ENCODE data around the gene SF3B6.
"Not testable (repeated sequence)": the region's sequence is repeated elsewhere in the genome, so short reads cannot be mapped to it uniquely, and the experiment has no call there.

SF3B6 gene

DNA sequence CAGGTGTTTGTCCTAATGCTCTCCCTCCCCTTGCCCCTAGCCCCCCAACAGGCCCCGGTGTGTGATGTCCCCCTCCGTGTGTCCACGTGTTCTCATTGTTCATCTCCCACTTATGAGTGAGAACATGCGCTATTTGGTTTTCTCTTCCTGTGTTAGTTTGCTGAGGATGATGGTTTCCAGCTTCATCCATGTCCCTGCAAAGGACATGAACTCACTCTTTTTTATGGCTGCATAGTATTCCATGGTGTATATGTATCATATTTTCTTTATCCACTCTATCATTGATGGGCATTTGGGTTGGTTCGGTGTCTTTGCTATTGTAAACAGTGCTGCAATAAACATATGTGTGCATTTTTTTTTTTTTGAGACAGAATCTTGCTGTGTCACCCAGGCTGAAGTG is 17.1 kb upstream of the SF3B6 start:
- not testable (repeated sequence) for DNase-seq (ENCODE audit: low read depth)

DNA sequence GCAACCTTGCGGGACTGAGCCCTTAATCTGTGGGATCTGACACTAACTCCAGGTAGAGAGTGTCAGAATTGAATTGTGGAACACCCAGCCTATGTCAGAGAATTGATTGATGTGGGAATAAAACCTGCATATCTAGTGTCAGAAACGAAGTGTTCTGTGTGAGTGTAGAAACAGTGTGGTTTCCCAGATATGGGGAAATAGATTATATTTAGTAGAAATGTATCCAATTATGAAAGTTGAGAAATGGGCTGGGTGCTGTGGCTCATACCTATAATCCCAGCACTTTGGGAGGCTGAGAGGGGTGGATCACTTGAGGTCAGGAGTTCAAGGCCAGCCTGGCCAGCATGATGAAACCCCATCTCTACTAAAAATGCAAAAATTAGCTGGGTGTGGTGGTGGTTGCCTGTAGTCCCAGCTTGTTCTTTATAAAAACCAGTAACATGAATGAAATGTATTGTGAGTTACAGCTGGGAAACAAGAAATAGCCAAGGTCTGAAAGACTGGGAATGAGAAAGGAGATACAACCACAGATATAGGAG is 12.8 kb upstream of the SF3B6 start:
- DNase-seq (ENCODE audit: low read depth): no peak

DNA sequence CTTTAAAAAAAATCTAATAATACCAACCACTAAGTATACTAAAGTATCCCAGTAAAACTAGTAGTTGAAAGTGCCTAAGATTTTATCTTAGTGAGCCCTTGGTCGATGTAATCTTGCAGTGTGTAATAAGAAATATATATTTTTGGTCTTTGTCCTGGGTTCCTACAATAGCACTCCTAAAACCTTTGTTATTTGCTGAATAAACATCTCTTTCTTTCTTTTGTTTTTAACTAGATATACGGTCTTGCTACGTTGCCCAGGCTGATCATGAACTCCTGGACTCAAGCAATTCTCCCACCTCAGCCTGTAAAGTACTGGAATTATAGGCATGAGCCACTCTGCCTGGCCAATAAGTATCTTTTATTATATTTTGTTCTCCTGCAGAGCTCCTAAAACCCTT is 10.9 kb upstream of the SF3B6 start:
- no peak for DNase-seq (ENCODE audit: low read depth)

DNA sequence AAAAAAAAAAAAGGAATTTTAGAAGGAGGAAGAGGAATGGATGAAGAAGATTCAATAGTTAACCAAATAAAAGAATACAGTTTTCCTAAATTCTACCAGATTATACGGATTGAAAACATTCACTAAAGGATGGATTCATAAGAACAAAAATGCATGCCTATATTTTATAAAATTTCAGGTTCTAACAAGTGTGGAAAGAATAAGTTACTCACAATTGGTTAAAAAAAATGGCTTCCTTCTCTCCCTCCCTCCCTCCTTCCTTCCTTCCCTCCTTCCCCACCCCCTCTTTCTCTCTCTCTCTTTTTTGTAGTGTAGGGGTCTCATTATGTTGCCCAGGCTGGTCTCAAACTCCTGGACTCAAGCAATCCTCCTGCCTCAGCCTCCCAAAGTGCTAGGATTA is 10.1 kb upstream of the SF3B6 start:
- DNase-seq (ENCODE audit: low read depth): no peak

DNA sequence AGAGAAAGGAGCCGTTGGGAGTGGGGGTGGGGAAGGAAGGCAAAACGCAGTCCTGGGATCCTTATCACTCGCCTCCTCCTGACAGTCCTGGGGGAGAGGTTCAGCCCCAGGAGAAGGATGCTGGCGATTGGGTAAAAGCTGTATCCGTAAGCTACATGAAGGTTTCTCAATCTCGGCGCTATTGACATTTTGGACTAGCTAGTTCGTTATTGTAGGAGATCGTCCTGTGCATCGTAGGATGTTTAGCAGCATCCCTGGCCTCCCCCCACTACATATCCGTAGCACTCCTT is 9.0 kb upstream of the SF3B6 start:
- DNase-seq (ENCODE audit: low read depth): no peak

DNA sequence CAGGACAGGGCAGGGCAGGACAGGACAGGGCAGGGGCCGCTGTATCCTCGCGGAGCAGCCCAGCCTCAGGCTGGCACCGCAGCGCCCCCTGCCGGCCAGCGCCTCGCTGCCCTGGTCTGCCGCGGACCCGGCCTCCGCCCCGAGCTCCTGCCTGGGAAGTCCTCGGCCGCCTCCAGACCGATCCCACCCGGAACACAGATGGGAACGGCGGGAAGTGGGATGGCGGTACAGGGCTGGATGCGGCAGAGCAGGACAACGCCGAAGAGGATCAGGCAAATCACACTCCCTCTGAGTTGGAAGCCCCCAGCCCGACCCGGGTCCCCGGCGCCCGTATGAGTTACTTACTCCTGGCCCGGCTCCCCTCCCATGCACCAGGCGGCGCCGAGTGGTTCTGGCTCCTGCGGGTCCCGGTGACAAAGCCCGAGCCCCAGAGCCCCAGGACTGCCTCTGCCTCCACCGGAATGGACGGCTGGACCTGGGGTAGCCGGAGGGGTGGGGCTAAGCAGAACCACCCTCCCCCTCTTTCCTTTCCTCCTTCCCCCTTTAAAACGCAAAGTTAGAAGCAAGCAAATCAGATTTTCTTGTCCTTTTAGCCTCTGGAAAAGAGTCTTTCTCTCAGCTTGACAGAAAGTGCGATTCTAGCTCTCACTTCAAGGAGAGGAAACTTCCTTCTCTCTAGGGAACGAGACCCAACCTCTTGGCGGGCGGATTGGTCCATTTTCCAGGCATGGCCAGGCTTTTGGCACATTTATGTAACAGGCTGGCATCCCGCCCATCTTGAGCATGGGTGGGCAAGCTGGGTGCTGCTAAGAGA is 8.5 kb upstream of the SF3B6 start, which contains the start of gene TP53I3:
TSS of gene TP53I3 (minus strand) at position 449 of the 814 bp plus-strand sequence. CDS start 508 bp downstream, outside the sequence.
- DNase-seq (ENCODE audit: low read depth): peak; percentile 64

DNA sequence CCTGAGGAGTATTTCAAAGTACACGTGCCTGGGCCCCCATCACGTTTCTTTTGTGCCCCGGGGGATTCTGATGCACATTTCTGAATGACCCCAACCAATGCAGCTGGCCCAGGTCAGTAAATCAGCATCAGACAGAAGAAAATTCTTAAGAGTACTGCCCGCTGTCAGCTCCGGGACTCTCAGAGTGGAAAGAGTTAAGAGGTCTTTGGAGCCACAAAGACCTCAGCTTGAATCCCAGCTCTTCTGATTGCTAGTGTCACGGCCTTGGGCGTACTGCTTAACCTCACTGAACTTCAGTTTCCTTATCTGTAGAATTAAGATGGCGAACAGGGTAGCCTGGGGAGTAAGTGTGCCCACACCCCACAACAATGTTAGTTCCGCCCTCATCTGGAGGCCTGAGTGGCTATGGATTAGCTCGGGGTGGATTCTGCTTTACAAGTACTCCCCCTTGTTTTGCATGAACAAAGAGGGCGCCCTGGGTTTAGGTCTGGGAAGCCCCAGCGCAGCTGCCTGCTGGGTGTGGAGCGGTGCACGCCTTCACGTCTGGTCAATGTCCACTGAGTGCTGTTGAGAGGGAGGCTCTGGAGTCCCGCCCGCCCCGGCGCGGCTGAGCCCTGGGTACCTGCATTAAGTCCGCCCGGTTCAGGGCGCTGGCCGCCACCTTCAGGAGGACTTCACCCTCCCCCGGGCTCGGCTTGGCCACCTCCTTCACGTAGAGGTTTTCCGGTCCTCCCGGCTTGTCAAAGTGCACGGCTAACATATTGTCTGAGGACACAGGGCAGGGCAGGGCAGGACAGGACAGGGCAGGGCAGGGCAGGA is 7.7 kb upstream of the SF3B6 start:
- peak; percentile 71 for DNase-seq (ENCODE audit: low read depth)

DNA sequence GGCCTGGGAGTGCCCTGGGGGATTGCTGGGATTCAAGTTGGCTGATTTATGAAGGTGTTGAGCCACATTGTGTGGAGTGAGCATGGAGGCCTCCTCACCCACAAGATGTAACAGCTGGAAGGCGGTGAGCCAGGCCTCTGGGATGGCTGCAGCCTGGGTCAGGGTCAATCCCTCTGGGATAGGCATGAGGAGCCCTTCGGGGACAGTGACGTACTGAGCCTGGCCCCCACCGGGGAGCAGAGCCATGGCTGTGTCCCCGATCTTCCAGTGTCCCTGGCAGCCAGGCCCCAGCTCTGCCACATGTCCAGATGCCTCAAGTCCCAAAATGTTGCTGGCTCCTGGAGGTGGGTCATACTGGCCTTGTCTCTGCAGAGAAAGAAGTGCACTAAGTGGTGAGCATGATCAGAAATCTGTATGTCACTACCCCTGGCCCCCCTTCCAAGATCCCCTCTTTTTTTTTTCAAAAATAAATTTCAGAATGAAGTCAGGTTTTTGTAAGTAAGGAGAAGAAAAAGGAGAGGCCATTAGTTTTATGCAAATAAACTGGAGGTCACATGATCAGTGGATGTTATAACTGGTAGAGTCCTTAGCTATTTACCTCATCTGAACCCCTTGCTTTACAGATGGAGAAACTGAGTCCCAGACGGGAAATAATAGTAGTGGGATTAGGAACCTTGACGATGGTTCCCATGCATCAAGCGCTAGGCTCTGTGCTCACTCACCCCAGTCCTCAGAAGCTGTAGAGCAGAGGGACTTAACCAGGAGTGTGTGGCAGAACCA is 6.9 kb upstream of the SF3B6 start:
- DNase-seq (ENCODE audit: low read depth): no peak

DNA sequence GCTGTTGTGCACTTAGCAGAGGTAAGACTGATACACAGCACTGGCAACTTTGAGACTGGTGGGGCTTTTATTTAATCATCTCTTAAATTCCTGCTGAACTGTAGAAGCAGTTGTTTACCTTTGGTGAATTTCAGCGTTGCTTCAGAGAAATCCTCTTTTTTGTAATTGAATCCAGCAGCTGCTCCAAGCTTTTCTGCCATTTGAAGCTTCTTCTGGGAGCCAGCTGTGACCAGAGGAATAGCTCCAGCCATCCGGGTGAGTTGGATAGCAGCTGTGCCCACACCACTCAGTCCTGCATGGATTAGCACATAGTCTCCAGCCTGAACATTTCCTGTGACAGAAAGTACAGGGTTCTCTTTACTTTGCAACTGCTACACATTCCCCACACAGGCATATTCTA is 4.6 kb upstream of the SF3B6 start:
- no peak for DNase-seq (ENCODE audit: low read depth)

DNA sequence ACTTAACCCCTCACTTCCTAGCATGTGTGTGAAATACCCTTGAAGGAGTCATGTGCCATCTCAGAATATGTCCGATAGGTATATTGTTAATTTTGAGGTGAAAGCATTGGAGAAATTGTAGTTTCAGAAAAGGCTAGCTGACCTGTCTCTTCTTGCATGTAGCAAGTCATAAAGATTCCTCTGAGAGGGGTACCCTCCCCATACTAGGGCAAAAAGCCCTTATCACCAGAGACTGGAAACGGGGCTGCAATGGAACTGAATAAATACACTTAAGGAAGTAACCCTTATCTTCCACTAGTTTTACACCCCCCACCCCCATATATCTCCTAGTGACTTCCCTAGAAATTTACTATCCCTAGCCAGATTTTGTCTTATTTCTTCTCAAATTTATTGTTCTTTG is 1.8 kb upstream of the SF3B6 start:
- no peak for DNase-seq (ENCODE audit: low read depth)

DNA sequence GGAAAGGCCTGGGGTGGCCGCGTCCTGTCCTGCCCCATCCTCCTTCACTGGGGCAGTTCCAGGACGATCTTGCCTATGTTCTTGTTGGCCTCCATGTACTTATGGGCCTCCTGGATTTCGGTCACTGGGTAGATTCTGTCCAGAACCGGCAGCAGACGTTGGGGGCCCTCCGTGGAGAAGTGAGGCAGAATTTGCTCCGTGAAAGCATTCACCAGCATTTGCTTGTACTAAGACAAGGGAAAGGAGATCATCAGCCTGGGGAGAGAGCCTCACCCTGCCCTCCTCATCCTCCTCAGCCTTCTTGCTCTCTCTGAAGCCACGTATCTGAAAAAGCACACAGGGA is 1.4 kb upstream of the SF3B6 start:
- DNase-seq (ENCODE audit: low read depth): no peak

DNA sequence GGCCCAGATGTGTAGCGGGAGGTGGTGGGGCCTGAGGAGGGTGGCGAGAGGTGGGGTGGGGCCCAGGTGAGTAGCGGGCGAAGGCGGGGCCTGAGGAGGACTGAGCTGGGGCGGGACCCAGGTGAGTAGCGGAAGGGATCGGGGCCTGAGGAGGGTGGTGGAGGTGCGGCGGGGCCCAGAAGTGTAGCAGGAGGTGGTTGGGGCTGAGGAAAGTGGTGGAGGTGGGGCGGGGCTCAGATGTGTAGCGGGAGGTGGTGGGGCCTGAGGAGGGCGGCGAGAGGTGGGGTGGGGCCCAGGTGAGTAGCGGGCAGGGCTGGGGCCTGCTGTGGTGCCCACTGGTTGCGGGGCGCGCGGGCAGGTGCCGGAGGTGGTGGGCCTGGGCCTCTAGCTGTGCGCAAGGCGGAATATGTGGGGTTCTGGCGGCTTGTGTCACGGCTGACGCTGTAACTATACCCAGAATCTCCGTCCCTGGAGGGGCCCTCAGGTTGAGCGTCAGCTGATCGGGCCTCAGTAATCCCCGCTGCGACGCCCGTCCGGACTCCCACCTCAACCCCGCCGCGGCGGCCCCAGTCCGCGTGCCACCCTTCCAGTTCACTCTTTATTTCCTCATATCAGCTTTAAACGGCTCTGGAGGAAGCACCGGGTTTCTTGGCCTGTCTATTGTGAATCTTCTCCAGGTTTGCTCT is 866 bp upstream of the SF3B6 start:
- no peak for DNase-seq (ENCODE audit: low read depth)

DNA sequence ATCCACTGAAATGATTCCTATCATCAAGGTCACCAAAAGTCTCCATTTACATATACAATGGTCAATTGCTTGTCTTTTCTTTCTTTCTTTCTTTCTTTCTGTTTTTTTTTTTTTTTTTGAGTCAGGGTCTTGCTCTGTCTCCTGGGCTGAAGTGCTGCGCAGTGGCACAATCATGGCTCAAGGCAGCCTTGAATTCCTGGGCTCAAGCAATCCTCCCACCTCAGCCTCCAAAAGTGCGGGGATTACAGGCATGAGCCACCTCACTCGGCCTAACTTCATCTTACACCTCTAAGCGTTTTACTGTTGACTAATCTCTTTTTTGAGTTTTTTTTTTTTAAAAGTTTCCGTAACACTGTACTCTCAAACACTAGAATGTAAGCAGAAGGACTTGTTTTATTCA is 867 bp downstream of the SF3B6 start:
- DNase-seq (ENCODE audit: low read depth): no peak

DNA sequence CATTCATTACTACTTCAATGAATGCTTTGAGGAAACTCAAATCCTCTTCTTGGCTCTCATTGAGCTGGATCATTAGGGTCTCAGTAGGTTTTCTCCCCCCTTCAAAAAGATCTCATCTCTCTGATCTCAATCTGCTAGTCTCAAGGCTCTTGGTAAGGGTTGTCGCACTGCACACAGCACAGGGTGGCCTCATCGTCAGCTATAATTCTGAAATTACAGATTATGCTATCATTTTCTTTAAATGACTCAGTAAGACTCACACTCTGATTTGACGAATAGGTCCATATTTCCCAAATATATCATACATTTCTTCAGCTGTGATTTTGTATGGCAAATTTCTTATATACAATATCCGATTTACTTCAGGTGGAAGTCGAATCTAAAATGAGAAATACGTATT is 2.3 kb downstream of the SF3B6 start:
- DNase-seq (ENCODE audit: low read depth): no peak

DNA sequence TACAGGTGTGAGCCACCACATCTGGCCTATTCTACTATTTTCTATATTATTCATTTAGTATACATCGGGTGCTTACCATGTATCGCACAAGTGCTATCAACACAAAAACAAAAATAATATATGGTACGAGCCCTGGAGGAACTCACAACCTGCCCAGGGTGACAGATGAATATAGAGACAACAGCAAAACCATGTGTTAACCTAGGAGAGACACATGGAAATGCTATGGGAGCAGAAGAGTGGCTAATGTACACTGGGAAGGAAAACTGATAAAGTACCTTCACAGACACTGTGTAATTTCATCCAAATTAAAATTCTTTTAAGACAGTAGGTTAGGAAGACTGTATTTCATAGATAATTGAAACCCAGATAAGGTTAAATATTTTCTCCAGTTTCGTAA is 3.9 kb downstream of the SF3B6 start:
- DNase-seq (ENCODE audit: low read depth): no peak

DNA sequence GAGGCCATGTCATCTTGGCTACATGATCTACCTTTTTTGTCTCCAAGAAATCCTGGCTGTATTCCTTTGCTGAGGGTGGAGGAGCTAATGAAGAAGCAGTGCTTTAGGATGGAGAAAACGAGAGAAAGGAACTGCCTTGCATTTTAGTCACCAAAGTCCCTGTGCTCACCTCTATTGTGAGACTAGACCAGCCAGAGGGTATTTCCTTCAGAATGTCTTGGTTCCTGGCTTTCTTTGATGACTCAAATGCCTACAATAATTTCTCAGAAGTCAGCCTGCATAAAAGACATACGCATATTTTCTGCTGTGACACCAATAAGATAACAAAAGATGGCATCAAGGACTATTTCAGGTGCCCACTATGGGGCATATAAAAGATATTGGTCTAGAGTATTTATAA is 10.8 kb downstream of the SF3B6 start:
- DNase-seq (ENCODE audit: low read depth): no peak

DNA sequence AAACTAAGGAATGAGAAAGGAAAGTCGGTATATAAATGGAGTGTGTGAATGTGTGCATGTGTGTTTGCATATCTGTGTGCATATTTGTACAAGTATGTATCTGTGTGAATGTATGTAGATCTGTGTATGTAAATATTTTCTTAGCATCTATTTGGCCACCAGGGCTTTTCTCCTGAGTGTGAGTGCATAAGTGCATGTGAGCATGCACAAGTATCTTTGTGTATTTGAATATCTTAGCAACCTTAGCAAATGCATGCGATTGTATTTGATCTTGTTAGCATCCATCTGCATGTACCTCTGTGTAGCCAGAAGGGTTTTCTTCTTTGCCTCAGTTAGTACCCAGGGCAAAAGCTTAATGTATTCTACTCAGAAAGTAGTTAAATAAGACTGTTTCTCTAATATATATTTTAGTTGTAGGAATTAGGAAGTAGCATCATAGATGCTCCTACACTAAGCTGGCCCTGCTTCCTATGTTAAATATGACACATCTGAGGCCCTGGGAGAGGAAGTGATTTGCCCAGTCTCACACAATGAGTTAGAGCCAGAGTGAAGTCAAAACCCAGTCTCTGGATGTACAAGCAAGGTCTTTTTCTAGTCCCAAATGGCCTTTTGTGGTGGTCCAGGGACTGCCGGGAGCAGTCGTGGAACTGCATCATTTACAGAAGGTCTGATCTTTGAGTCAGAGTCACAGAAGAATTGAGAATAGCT is 17.4 kb downstream of the SF3B6 start:
- no peak for DNase-seq (ENCODE audit: low read depth)

DNA sequence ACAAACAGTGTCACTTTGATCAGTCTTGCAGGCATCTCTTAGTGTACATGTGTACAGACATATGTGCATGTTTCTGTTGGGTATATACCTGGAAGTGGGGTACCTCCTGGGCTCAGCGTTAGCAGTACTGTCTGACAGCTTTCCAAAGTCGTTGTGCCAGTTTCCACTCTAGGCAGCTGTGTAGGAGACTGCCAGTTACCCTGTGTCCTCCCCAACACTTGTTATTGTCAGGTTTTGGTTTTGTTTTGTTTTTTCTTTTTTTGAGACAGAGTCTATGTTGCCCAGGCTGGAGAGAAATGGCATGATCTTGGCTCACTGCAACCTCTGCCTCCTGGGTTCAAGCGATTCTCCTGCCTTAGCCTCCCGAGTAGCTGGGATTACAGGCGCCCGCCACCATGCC is 20.4 kb downstream of the SF3B6 start:
- no peak for DNase-seq (ENCODE audit: low read depth)

DNA sequence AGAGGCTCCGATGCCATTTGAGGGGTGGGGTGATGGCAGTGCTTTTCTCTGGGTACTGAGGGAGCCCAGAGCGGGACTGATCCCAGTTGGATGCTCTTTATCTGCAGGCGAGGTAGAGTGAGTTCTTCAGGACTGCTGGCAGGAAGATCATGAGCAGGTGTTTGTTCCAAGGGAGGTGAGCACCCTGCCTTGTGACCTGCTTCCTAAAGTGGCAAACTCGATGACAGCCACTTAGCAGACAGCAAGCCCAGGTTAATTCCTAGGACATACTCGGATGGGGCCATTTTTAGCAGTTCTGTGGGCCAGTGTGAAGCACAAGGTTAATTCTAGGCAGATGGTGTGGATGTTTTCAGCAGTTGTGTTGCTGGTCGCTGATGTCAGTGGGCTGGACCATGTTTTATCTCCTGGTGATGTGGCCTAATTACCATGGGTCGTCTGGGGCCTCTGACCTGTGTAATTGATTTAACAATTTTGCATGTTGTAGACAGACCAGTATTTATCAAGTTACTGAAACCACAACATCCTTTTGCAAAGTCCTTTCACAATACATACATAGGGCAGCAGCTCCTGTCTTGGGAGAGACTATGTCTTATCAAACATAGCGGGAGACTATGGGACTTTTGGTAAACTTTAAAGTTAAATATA is 21.6 kb downstream of the SF3B6 start:
- no peak for DNase-seq (ENCODE audit: low read depth)

DNA sequence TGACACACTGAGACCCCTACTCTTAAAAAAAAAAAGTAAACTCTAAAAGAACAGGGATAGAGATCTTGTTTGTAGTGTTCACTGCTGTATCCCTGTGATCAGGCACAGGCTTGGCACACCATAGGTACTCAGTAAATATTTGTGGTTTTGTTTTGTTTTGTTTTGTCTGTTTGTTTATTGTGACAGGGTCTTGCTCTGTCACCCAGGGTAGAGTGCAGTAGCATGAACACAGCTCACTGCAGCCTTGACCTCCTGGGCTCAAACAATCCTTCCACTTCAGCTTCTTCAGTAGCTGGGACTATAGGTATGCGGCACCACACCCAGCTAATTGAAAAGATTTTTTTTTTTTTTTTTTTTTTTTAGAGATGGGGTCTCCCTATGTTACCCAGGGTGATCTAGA is 23.2 kb downstream of the SF3B6 start:
- no peak for DNase-seq (ENCODE audit: low read depth)

DNA sequence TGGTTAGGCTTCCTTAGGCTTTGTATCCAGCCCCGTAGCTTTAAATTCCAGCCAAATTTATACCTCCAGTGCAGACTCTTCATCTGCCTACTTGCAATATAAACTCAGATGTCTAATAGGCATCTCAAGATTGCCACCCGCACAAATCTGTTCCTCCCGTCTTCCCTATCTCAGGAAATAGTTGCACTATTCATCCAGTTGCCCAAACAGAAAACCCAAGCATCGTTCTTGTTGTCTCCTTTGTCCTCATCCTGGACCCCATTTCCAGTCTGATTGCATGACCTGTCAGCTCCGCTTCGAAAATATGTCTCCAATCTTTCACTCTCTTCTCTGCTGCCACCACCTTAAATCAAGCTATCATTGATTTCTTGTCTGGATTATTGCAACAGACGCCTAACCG is 24.3 kb downstream of the SF3B6 start:
- DNase-seq (ENCODE audit: low read depth): no peak

All from HS-5 (cell line).